Measurements from ENCODE around the gene PARP8. TPM values are rescaled to one million over a fixed set of nuclear protein-coding genes. Genes with fewer than 3 reads are reported as not detected.

The PARP8 gene
- total RNA-seq, 1 experiment from 2014 or later, result 44.1 TPM

DNA sequence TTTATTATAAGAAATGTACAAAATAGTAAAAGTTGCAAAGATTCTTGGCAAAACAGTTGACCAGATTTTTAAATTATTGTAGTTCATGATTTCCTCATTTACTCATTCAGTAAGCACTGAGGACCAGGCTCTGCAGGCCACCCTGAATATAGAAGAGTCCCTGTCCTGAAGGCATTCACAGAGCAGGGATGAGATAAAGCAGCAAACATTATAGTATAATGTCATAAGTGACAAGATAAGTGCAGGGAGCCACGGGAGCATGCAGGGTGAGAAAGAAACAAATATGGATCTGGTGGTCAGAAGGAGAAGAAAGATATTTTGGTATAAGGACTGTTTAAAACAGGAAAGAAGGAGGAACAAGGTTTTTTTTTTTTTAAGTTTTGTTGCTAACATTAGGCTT lies 46.0 kb downstream of the PARP8 start:
- intact Hi-C loops (cut with micrococcal nuclease; ENCODE audit: unreplicated experiment), result loop anchor here (5.0 kb wide), 2 partner anchors 35 to 45 kb away; partner anchors contain the start of gene PARP8
- Mint-ChIP-seq H3K27me3 (ENCODE audit: unreplicated experiment) (no peaks in the 10 kb centered on the region), H3K27ac (ENCODE audit: unreplicated experiment) (no peak overlapping the region), H3K4me1 (ENCODE audit: low read depth, unreplicated experiment) (peaks cover 50% of the 10 kb centered on the region), H3K9me3 (ENCODE audit: low read depth, unreplicated experiment) (no peaks in the 10 kb centered on the region), H3K4me3 (ENCODE audit: low read depth, unreplicated experiment) (no peak overlapping the region), H3K36me3 (ENCODE audit: insufficient read depth, unreplicated experiment) (peaks cover 10% of the 10 kb centered on the region)
- CTCF ChIA-PET, result no interaction called here
- DNase-seq, result no peak
- TF ChIP-seq, protein P1, sequence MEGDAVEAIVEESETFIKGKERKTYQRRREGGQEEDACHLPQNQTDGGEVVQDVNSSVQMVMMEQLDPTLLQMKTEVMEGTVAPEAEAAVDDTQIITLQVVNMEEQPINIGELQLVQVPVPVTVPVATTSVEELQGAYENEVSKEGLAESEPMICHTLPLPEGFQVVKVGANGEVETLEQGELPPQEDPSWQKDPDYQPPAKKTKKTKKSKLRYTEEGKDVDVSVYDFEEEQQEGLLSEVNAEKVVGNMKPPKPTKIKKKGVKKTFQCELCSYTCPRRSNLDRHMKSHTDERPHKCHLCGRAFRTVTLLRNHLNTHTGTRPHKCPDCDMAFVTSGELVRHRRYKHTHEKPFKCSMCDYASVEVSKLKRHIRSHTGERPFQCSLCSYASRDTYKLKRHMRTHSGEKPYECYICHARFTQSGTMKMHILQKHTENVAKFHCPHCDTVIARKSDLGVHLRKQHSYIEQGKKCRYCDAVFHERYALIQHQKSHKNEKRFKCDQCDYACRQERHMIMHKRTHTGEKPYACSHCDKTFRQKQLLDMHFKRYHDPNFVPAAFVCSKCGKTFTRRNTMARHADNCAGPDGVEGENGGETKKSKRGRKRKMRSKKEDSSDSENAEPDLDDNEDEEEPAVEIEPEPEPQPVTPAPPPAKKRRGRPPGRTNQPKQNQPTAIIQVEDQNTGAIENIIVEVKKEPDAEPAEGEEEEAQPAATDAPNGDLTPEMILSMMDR (IDR thresholded peaks at IDR 0.05; ENCODE audit: unreplicated experiment), result no peak
- BruUV-seq (replicated peaks), result no TSS peak

DNA sequence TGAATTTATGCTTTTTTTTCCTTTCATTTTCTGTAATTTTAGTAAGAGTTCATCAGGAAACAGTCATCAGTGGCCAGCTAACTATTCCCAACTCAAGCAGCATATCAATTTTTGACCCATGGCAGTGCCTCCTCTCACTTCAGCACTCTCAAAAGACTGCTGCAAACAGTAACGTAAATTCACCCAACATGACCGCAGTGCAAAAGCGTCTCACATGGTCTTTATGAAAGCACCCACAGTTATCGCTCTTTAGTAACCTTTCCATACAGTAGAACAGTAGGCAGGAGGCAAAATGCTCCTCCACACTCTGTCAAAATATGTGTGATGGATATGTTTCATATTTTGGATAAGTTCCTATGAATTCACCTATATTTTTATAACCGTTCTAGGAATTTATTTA lies 48.6 kb downstream of the PARP8 start:
- CTCF ChIA-PET, result interaction anchor here (0.9 kb wide), 1 partner anchor 1089 kb away, joined by 3 read pairs; no protein-coding TSS in a partner anchor

DNA sequence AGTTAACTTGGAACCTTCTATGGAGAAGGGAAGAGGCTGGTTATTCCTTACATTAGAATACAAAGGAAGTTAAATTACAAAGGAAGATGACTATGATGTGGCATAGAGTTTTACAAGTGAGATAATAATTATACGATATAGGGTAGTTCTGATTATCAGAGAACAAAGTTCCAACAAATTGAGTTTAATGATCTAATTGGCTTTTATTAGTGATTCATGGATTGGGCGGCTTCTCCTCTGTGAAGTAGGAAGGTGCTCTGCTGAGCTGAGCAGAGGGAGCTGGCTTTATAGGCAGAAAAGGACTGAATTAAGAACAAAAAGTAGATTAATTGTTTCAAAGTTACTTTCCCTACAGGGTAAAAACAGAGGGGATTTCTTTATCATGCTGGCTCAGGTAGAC lies 49.7 kb downstream of the PARP8 start:
- no peaks in the 10 kb centered on the region for H3K9me3 Mint-ChIP-seq (ENCODE audit: low read depth, unreplicated experiment)
- CTCF ChIA-PET, result interaction anchor here (0.9 kb wide), 1 partner anchor 1088 kb away, joined by 3 read pairs; no protein-coding TSS in a partner anchor
- no TSS peak for BruUV-seq (replicated peaks)
- intact Hi-C loops (cut with micrococcal nuclease; ENCODE audit: unreplicated experiment), result no loop called here
- peaks cover 8% of the 10 kb centered on the region for H3K36me3 Mint-ChIP-seq (ENCODE audit: insufficient read depth, unreplicated experiment)
- H3K27me3 Mint-ChIP-seq (ENCODE audit: unreplicated experiment), result no peaks in the 10 kb centered on the region
- TF ChIP-seq, protein P1 (IDR thresholded peaks at IDR 0.05; ENCODE audit: unreplicated experiment), result no peak
- peak overlapping the region; percentile 80 for H3K27ac Mint-ChIP-seq (ENCODE audit: unreplicated experiment)
- H3K4me1 Mint-ChIP-seq (ENCODE audit: low read depth, unreplicated experiment), result peaks cover 50% of the 10 kb centered on the region
- no peak for DNase-seq
- no peak overlapping the region for H3K4me3 Mint-ChIP-seq (ENCODE audit: low read depth, unreplicated experiment)

More for the DNA sequence above, 48.6 kb downstream of the PARP8 start:
- Mint-ChIP-seq H3K36me3 (ENCODE audit: insufficient read depth, unreplicated experiment) (peaks cover 10% of the 10 kb centered on the region), H3K9me3 (ENCODE audit: low read depth, unreplicated experiment) (no peaks in the 10 kb centered on the region), H3K4me1 (ENCODE audit: low read depth, unreplicated experiment) (peaks cover 47% of the 10 kb centered on the region), H3K4me3 (ENCODE audit: low read depth, unreplicated experiment) (no peak overlapping the region), H3K27ac (ENCODE audit: unreplicated experiment) (no peak overlapping the region), H3K27me3 (ENCODE audit: unreplicated experiment) (no peaks in the 10 kb centered on the region)
- intact Hi-C loops (cut with micrococcal nuclease; ENCODE audit: unreplicated experiment), result no loop called here
- TF ChIP-seq, protein P1 (IDR thresholded peaks at IDR 0.05; ENCODE audit: unreplicated experiment), result no peak
- no peak for DNase-seq
- no TSS peak for BruUV-seq (replicated peaks)

DNA sequence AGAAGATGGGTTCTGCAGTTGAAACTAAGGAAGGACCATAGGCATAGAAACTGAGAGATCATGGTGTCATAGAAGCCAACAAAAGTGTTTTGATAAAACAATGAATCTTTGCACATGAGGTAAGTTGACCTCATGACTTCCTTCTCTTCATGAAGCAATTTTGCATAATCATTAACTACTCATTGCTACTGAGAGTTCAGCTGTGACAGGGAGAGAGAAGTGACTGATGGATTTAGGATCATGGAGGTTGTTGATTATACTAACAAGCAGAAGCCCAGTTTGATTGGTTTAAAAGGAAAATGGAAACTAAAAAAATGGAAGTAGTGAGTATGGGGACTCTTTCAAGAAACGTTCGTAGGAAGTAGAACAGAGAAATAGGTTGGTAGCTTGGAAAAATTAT lies 51.2 kb downstream of the PARP8 start:
- peak overlapping the region; percentile 80 for H3K27ac Mint-ChIP-seq (ENCODE audit: unreplicated experiment)
- DNase-seq, result no peak
- intact Hi-C loops (cut with micrococcal nuclease; ENCODE audit: unreplicated experiment), result no loop called here
- H3K4me1 Mint-ChIP-seq (ENCODE audit: low read depth, unreplicated experiment), result peaks cover 54% of the 10 kb centered on the region
- BruUV-seq (replicated peaks), result no TSS peak
- no peaks in the 10 kb centered on the region for H3K9me3 Mint-ChIP-seq (ENCODE audit: low read depth, unreplicated experiment)
- CTCF ChIA-PET, result no interaction called here
- TF ChIP-seq, protein P1 (IDR thresholded peaks at IDR 0.05; ENCODE audit: unreplicated experiment), result no peak
- H3K27me3 Mint-ChIP-seq (ENCODE audit: unreplicated experiment), result no peaks in the 10 kb centered on the region
- peak overlapping the region; percentile 45 for H3K4me3 Mint-ChIP-seq (ENCODE audit: low read depth, unreplicated experiment)
- peaks cover 6% of the 10 kb centered on the region for H3K36me3 Mint-ChIP-seq (ENCODE audit: insufficient read depth, unreplicated experiment)

Data from Calu3 (cell line).